HEK293 (cell line): Measurements from ENCODE around the gene TMEM72.
A peak's percentile ranks its signal among the peaks of the same experiment; 100 is the strongest.

Experiments
- BCL11A ChIP-seq: fragments of 450-650 bp; formaldehyde crosslinking; IDR thresholded peaks from 2 replicates; pipeline ENCODE4 v1.5.1; 2016; ENCODE audit warnings: low read depth, missing biosample characterization, missing genetic modification characterization
- BCL11B ChIP-seq: fragments of 450-650 bp; formaldehyde crosslinking; IDR thresholded peaks from 2 replicates; pipeline ENCODE4 v1.5.1; 2016; ENCODE audit warnings: low read depth, missing biosample characterization, missing genetic modification characterization
- CTCF ChIP-seq: fragments of 450-650 bp; formaldehyde crosslinking; IDR thresholded peaks from 2 replicates; pipeline ENCODE4 v1.5.1; 2016; ENCODE audit warnings: missing biosample characterization, missing genetic modification characterization
- FEZF1 ChIP-seq: fragments of 450-650 bp; formaldehyde crosslinking; IDR thresholded peaks from 2 replicates; pipeline ENCODE4 v1.5.1; 2016; ENCODE audit warnings: missing biosample characterization, missing genetic modification characterization
- GLIS1 ChIP-seq: fragments of 450-650 bp; formaldehyde crosslinking; IDR thresholded peaks from 2 replicates; pipeline ENCODE4 v1.5.1; 2016; ENCODE audit warnings: missing biosample characterization, missing genetic modification characterization
- GLIS2 ChIP-seq: fragments of 450-650 bp; formaldehyde crosslinking; IDR thresholded peaks from 2 replicates; pipeline ENCODE4 v1.5.1; 2016; ENCODE audit warnings: missing biosample characterization, missing genetic modification characterization
- HOXA7 ChIP-seq: sonication (generic); formaldehyde crosslinking; IDR thresholded peaks from 2 replicates; pipeline ENCODE4 v1.8.1; 2022; ENCODE audit warnings: missing genetic modification reagents, borderline replicate concordance
- KLF16 ChIP-seq: fragments of 450-650 bp; formaldehyde crosslinking; IDR thresholded peaks from 2 replicates; pipeline ENCODE4 v1.5.1; 2017; ENCODE audit warnings: missing biosample characterization, missing genetic modification characterization
- MZF1 ChIP-seq: fragments of 450-650 bp; formaldehyde crosslinking; IDR thresholded peaks from 2 replicates; pipeline ENCODE4 v1.5.1; 2017; ENCODE audit warnings: missing biosample characterization, missing genetic modification characterization, borderline replicate concordance
- SALL2 ChIP-seq: fragments of 450-650 bp; formaldehyde crosslinking; IDR thresholded peaks from 2 replicates; pipeline ENCODE4 v1.5.0; 2017; ENCODE audit warnings: missing biosample characterization, mild to moderate bottlenecking, missing genetic modification characterization, borderline replicate concordance
- SCRT2 ChIP-seq: fragments of 450-650 bp; formaldehyde crosslinking; IDR thresholded peaks from 2 replicates; pipeline ENCODE4 v1.5.1; 2016; ENCODE audit warnings: missing biosample characterization, missing genetic modification characterization
- SETDB1 ChIP-seq: IDR thresholded peaks from one replicate; pipeline ENCODE4 v1.6.1; 2017; ENCODE audit warnings: mild to moderate bottlenecking, low read length, moderate library complexity, mixed read lengths; ENCODE audit not compliant: insufficient read length
- SP3 ChIP-seq: fragments of 450-650 bp; formaldehyde crosslinking; IDR thresholded peaks from 2 replicates; pipeline ENCODE4 v1.5.1; 2016; ENCODE audit warnings: missing biosample characterization, missing genetic modification characterization
- ZBTB10 ChIP-seq: fragments of 450-650 bp; formaldehyde crosslinking; IDR thresholded peaks from 2 replicates; pipeline ENCODE4 v1.5.1; 2016; ENCODE audit warnings: missing biosample characterization, missing genetic modification characterization
- ZBTB21 ChIP-seq: fragments of 450-650 bp; formaldehyde crosslinking; IDR thresholded peaks from 2 replicates; pipeline ENCODE4 v1.5.1; 2017; ENCODE audit warnings: missing biosample characterization, missing genetic modification characterization
- ZFP69B ChIP-seq: fragments of 450-650 bp; formaldehyde crosslinking; IDR thresholded peaks from 2 replicates; pipeline ENCODE4 v1.5.1; 2016; ENCODE audit warnings: missing biosample characterization, missing genetic modification characterization
- ZNF174 ChIP-seq: fragments of 450-650 bp; formaldehyde crosslinking; IDR thresholded peaks from 2 replicates; pipeline ENCODE4 v1.5.0; 2017; ENCODE audit warnings: missing biosample characterization, mild to moderate bottlenecking, missing genetic modification characterization
- ZNF19 ChIP-seq: fragments of 450-650 bp; formaldehyde crosslinking; IDR thresholded peaks from 2 replicates; pipeline ENCODE4; 2016; ENCODE audit warnings: missing biosample characterization, missing genetic modification characterization, low read depth
- ZNF239 ChIP-seq: fragments of 450-650 bp; formaldehyde crosslinking; IDR thresholded peaks from 2 replicates; pipeline ENCODE4 v1.5.1; 2016; ENCODE audit warnings: missing biosample characterization, missing genetic modification characterization
- ZNF354C ChIP-seq: fragments of 450-650 bp; formaldehyde crosslinking; IDR thresholded peaks from 2 replicates; pipeline ENCODE4 v1.5.1; 2016; ENCODE audit warnings: missing biosample characterization, missing genetic modification characterization, low read depth, borderline replicate concordance
- ZNF37A ChIP-seq: fragments of 450-650 bp; IDR thresholded peaks from 2 replicates; pipeline ENCODE4 v1.5.1; 2018; ENCODE audit warnings: missing biosample characterization, missing genetic modification characterization
- ZNF426 ChIP-seq: fragments of 450-650 bp; formaldehyde crosslinking; IDR thresholded peaks from 2 replicates; pipeline ENCODE4 v1.5.1; 2017; ENCODE audit warnings: missing biosample characterization, missing genetic modification characterization, mild to moderate bottlenecking, inconsistent platforms, moderate library complexity
- ZNF501 ChIP-seq: fragments of 450-650 bp; formaldehyde crosslinking; IDR thresholded peaks from 2 replicates; pipeline ENCODE4 v1.5.1; 2016; ENCODE audit warnings: missing biosample characterization, missing genetic modification characterization
- ZSCAN5A ChIP-seq: fragments of 450-650 bp; formaldehyde crosslinking; IDR thresholded peaks from 2 replicates; pipeline ENCODE4 v1.5.1; 2016; ENCODE audit warnings: missing biosample characterization, missing genetic modification characterization
- TF ChIP-seq, protein P1 (sequence below): fragments of 450-650 bp; formaldehyde crosslinking; IDR thresholded peaks from 2 replicates; pipeline ENCODE4 v1.5.1; 2016; ENCODE audit warnings: missing biosample characterization, missing genetic modification characterization
- TF ChIP-seq, protein P2 (sequence below): fragments of 450-650 bp; formaldehyde crosslinking; IDR thresholded peaks from 2 replicates; pipeline ENCODE4 v1.5.1; 2016; ENCODE audit warnings: missing biosample characterization, missing genetic modification characterization
- TF ChIP-seq, protein P3 (sequence below): fragments of 450-650 bp; IDR thresholded peaks from 2 replicates; pipeline ENCODE4 v1.5.1; 2018; ENCODE audit warnings: missing biosample characterization, missing genetic modification characterization
- TF ChIP-seq, protein P4 (sequence below): fragments of 450-650 bp; formaldehyde crosslinking; IDR thresholded peaks from 2 replicates; pipeline ENCODE4 v1.5.1; 2016; ENCODE audit warnings: missing biosample characterization, missing genetic modification characterization, low read depth

Gene TMEM72

DNA sequence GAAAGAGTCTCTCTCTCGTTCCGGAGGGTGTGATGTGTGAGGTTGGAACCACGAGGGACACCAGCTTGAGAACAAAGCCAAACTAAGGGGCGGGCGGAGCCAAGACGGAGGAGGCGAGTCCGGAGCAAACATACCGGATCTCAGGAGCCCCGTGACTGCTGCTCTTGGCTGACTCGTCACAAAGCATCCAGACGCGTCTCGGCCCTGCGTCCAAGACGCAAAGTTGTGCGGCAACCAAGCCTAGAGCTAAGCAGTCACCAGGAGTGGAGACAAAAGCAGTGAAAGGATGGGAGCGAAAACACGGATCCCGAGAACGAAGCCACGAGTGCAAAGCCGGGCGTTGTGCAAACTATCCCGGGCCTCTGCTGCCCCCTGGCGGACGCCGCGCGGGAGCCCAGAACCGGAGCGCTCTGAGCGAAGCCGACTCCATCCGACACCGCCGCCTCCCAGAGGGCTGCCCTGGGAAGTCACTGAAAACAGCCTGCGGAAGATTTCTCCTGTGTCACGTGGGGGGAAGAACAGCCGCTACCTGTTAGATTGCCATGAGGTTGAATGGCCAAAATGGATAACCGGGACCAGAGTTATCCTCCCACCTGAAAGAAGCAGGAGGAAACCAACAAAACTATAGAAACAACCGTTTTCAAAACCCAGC, 46.4 kb upstream of the TMEM72 start (continued):
- TF ChIP-seq, protein P1, sequence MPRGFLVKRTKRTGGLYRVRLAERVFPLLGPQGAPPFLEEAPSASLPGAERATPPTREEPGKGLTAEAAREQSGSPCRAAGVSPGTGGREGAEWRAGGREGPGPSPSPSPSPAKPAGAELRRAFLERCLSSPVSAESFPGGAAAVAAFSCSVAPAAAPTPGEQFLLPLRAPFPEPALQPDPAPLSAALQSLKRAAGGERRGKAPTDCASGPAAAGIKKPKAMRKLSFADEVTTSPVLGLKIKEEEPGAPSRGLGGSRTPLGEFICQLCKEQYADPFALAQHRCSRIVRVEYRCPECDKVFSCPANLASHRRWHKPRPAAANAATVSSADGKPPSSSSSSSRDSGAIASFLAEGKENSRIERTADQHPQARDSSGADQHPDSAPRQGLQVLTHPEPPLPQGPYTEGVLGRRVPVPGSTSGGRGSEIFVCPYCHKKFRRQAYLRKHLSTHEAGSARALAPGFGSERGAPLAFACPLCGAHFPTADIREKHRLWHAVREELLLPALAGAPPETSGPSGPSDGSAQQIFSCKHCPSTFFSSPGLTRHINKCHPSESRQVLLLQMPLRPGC (tag by site-specific recombination), result no peak
- no peak for TF ChIP-seq KLF16 (tag by site-specific recombination)
- TF ChIP-seq SETDB1, result peak; percentile 18
- TF ChIP-seq, protein P2, sequence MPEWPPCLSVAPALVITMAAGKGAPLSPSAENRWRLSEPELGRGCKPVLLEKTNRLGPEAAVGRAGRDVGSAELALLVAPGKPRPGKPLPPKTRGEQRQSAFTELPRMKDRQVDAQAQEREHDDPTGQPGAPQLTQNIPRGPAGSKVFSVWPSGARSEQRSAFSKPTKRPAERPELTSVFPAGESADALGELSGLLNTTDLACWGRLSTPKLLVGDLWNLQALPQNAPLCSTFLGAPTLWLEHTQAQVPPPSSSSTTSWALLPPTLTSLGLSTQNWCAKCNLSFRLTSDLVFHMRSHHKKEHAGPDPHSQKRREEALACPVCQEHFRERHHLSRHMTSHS (tag by site-specific recombination), result no peak
- no peak for TF ChIP-seq MZF1 (tag by site-specific recombination)
- TF ChIP-seq SP3, result no peak; the same call in none of the 2 replicates
- TF ChIP-seq ZNF174, result no peak
- TF ChIP-seq FEZF1 (tag by site-specific recombination), result no peak
- TF ChIP-seq, protein P3, sequence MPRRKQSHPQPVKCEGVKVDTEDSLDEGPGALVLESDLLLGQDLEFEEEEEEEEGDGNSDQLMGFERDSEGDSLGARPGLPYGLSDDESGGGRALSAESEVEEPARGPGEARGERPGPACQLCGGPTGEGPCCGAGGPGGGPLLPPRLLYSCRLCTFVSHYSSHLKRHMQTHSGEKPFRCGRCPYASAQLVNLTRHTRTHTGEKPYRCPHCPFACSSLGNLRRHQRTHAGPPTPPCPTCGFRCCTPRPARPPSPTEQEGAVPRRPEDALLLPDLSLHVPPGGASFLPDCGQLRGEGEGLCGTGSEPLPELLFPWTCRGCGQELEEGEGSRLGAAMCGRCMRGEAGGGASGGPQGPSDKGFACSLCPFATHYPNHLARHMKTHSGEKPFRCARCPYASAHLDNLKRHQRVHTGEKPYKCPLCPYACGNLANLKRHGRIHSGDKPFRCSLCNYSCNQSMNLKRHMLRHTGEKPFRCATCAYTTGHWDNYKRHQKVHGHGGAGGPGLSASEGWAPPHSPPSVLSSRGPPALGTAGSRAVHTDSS (tag by site-specific recombination), result no peak
- TF ChIP-seq ZNF501 (tag by site-specific recombination), result peak; percentile 78; the same call in 1 of the 2 replicates
- TF ChIP-seq, protein P4, sequence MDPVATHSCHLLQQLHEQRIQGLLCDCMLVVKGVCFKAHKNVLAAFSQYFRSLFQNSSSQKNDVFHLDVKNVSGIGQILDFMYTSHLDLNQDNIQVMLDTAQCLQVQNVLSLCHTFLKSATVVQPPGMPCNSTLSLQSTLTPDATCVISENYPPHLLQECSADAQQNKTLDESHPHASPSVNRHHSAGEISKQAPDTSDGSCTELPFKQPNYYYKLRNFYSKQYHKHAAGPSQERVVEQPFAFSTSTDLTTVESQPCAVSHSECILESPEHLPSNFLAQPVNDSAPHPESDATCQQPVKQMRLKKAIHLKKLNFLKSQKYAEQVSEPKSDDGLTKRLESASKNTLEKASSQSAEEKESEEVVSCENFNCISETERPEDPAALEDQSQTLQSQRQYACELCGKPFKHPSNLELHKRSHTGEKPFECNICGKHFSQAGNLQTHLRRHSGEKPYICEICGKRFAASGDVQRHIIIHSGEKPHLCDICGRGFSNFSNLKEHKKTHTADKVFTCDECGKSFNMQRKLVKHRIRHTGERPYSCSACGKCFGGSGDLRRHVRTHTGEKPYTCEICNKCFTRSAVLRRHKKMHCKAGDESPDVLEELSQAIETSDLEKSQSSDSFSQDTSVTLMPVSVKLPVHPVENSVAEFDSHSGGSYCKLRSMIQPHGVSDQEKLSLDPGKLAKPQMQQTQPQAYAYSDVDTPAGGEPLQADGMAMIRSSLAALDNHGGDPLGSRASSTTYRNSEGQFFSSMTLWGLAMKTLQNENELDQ (tag by site-specific recombination), result no peak
- TF ChIP-seq ZBTB10, result no peak
- TF ChIP-seq BCL11A (tag by site-specific recombination), result no peak
- no peak for TF ChIP-seq ZNF19 (tag by site-specific recombination)
- TF ChIP-seq ZNF354C (tag by site-specific recombination), result no peak
- no peak for TF ChIP-seq SALL2 (tag by site-specific recombination)
- no peak for TF ChIP-seq HOXA7
- no peak for TF ChIP-seq GLIS2
- TF ChIP-seq ZSCAN5A (tag by site-specific recombination), result no peak
- no peak for TF ChIP-seq ZNF37A (tag by site-specific recombination)
- no peak for TF ChIP-seq ZFP69B
- peak; percentile 98 for TF ChIP-seq CTCF (tag by site-specific recombination)
- TF ChIP-seq GLIS1, result peak; percentile 61
- no peak for TF ChIP-seq ZNF426
- TF ChIP-seq ZBTB21, result peak; percentile 52
- peak; percentile 95 for TF ChIP-seq SCRT2 (tag by site-specific recombination)
- TF ChIP-seq BCL11B (tag by site-specific recombination), result no peak
- no peak for TF ChIP-seq ZNF239
